Testis (tissue), 2 donors: ENCODE results near the gene NAP1L1.
"Not testable (repeated sequence)": the region's sequence is repeated elsewhere in the genome, so short reads cannot be mapped to it uniquely, and the experiment has no call there.

Source experiments
- POLR2A ChIP-seq: fragments of 450-650 bp; IDR thresholded peaks from one replicate; pipeline ENCODE4 v1.6.1; 2017; ENCODE audit warnings: antibody characterized with exemption, mild to moderate bottlenecking, moderate library complexity
- TF ChIP-seq, protein P1 (sequence below), 3 experiments: fragments of 450-650 bp in 2 of 3; fragments of 200-600 bp in 1 of 3; sonication (generic) in 1 of 3; IDR thresholded peaks; one replicate each; pipeline ENCODE4 v1.5.1; 2016 to 2019; ENCODE audit warnings: antibody characterized with exemption in 3 of 3, mild to moderate bottlenecking in 2 of 3, moderate library complexity in 1 of 3

DNA sequence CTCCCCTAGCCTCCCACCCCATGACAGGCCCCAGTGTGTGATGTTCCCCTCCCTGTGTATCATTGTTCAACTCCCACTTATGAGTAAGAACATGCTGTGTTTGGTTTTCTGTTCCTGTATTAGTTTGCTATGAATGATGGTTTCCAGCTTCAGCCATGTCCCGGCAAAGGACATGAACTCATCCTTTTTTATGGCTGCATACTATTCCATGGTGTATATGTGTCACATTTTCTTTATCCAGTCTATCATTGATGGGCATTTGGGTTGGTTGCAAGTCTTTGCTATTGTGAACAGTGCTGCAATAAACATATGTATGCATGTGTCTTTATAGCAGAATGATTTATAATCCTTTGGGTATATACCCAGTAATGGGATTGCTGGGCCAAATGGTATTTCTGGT lies 96.8 kb downstream of the NAP1L1 start:
- TF ChIP-seq, protein P1, sequence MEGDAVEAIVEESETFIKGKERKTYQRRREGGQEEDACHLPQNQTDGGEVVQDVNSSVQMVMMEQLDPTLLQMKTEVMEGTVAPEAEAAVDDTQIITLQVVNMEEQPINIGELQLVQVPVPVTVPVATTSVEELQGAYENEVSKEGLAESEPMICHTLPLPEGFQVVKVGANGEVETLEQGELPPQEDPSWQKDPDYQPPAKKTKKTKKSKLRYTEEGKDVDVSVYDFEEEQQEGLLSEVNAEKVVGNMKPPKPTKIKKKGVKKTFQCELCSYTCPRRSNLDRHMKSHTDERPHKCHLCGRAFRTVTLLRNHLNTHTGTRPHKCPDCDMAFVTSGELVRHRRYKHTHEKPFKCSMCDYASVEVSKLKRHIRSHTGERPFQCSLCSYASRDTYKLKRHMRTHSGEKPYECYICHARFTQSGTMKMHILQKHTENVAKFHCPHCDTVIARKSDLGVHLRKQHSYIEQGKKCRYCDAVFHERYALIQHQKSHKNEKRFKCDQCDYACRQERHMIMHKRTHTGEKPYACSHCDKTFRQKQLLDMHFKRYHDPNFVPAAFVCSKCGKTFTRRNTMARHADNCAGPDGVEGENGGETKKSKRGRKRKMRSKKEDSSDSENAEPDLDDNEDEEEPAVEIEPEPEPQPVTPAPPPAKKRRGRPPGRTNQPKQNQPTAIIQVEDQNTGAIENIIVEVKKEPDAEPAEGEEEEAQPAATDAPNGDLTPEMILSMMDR (IDR thresholded peaks at IDR 0.05), result not testable (repeated sequence)
- not testable (repeated sequence) for TF ChIP-seq POLR2A
